Endothelial cell (in vitro differentiated cells): ENCODE measurements around the gene SPDEF. TPM values are rescaled to one million over a fixed set of nuclear protein-coding genes. Genes with fewer than 3 reads are reported as not detected.

Experiments used
- DNase-seq: peaks from one replicate; pipeline ENCODE4 v3.0.0; 2021; ENCODE audit warnings: low spot score
- H3K27ac Mint-ChIP-seq: one replicate; pipeline ENCODE4 v1.8.0; 2021; ENCODE audit warnings: mixed read lengths, inconsistent platforms; ENCODE audit not compliant: unreplicated experiment
- H3K27me3 Mint-ChIP-seq: one replicate; pipeline ENCODE4 v1.8.0; 2021; ENCODE audit warnings: mild to moderate bottlenecking, moderate library complexity, mixed read lengths, inconsistent platforms; ENCODE audit not compliant: unreplicated experiment
- H3K36me3 Mint-ChIP-seq: one replicate; pipeline ENCODE4 v1.8.0; 2021; ENCODE audit warnings: mild to moderate bottlenecking, low read depth, mixed read lengths, inconsistent platforms; ENCODE audit not compliant: unreplicated experiment
- H3K4me1 Mint-ChIP-seq: one replicate; pipeline ENCODE4 v1.8.0; 2021; ENCODE audit warnings: mild to moderate bottlenecking, mixed read lengths, inconsistent platforms; ENCODE audit not compliant: unreplicated experiment
- H3K4me3 Mint-ChIP-seq: one replicate; pipeline ENCODE4 v1.8.0; 2021; ENCODE audit warnings: mild to moderate bottlenecking, mixed read lengths, inconsistent platforms; ENCODE audit not compliant: unreplicated experiment
- H3K9me3 Mint-ChIP-seq: one replicate; pipeline ENCODE4 v1.8.0; 2021; ENCODE audit warnings: mixed read lengths, inconsistent platforms; ENCODE audit not compliant: unreplicated experiment
- CTCF ChIP-seq: fragments of 200-600 bp; sonication (generic); IDR thresholded peaks from one replicate; pipeline ENCODE4 v1.5.0; 2021; ENCODE audit warnings: antibody characterized with exemption; ENCODE audit not compliant: unreplicated experiment
- total RNA-seq: library from RNA; stranded (reverse); fragmentation: NEBNext Ultra II Directional; extraction: Animal tissue kit (Norgen Biotek cat#: 25700); gene quantifications from one replicate; pipeline ENCODE4 v1.2.1, GENCODE V29; 2021; ENCODE audit not compliant: unreplicated experiment

The SPDEF gene
- total RNA-seq, 1 donor from 2014 or later: not detected

GRCh38 chr6:34552620-34553019, 3.5 kb downstream of the SPDEF start:
- no peaks in the 10 kb centered on the region for H3K36me3 Mint-ChIP-seq
- H3K27me3 Mint-ChIP-seq: peaks cover 13% of the 10 kb centered on the region
- H3K27ac Mint-ChIP-seq: no peak overlapping the region
- no peak overlapping the region for H3K4me3 Mint-ChIP-seq
- TF ChIP-seq CTCF: no peak
- no peaks in the 10 kb centered on the region for H3K9me3 Mint-ChIP-seq
- H3K4me1 Mint-ChIP-seq: peaks cover 3% of the 10 kb centered on the region
- no peak for DNase-seq

- peaks cover 3% of the 10 kb centered on the region for H3K4me1 Mint-ChIP-seq
- H3K4me3 Mint-ChIP-seq: no peak overlapping the region
- no peaks in the 10 kb centered on the region for H3K36me3 Mint-ChIP-seq
- H3K9me3 Mint-ChIP-seq: no peaks in the 10 kb centered on the region
- H3K27ac Mint-ChIP-seq: no peak overlapping the region
- DNase-seq: no peak
- no peak for TF ChIP-seq CTCF
- peaks cover 13% of the 10 kb centered on the region for H3K27me3 Mint-ChIP-seq
These were observed 4.4 kb downstream of the SPDEF start for GRCh38 chr6:34551720-34552119.

GRCh38 chr6:34549804-34550202, 6.3 kb downstream of the SPDEF start:
- Mint-ChIP-seq H3K27ac (no peak overlapping the region), H3K9me3 (no peaks in the 10 kb centered on the region), H3K4me1 (peaks cover 3% of the 10 kb centered on the region), H3K4me3 (no peak overlapping the region), H3K27me3 (peaks cover 13% of the 10 kb centered on the region), H3K36me3 (no peaks in the 10 kb centered on the region)
- no peak for DNase-seq
- TF ChIP-seq CTCF: no peak

GRCh38 chr6:34549026-34549803, 6.9 kb downstream of the SPDEF start:
- no peak for DNase-seq
- Mint-ChIP-seq H3K4me3 (no peak overlapping the region), H3K27me3 (peaks cover 13% of the 10 kb centered on the region), H3K27ac (no peak overlapping the region), H3K36me3 (no peaks in the 10 kb centered on the region), H3K9me3 (no peaks in the 10 kb centered on the region), H3K4me1 (peaks cover 3% of the 10 kb centered on the region)
- TF ChIP-seq CTCF: no peak

GRCh38 chr6:34547701-34548644, 8.2 kb downstream of the SPDEF start:
- no peak overlapping the region for H3K4me3 Mint-ChIP-seq
- H3K4me1 Mint-ChIP-seq: no peaks in the 10 kb centered on the region
- no peak for DNase-seq
- no peak overlapping the region for H3K27ac Mint-ChIP-seq
- no peaks in the 10 kb centered on the region for H3K36me3 Mint-ChIP-seq
- no peaks in the 10 kb centered on the region for H3K9me3 Mint-ChIP-seq
- peaks cover 5% of the 10 kb centered on the region for H3K27me3 Mint-ChIP-seq
- TF ChIP-seq CTCF: no peak
